ENCODE measurements around the gene BMPR1B.
A peak's percentile ranks its signal among the peaks of the same experiment; 100 is the strongest.

The BMPR1B gene

GRCh38 chr4:94757192-94758140, at the start of gene BMPR1B:
Gene BMPR1B, plus strand, starts transcription at chr4:94757955. Its CDS starts 346,470 bp downstream, at chr4:95104425.
- DNase-seq, result peak in 25 of 58 donors; percentile 2 to 42 (median 7)

GRCh38 chr4:94711635-94712034, 46.1 kb upstream of the BMPR1B start:
- DNase-seq, result no peak

GRCh38 chr4:94714365-94715160, 43.2 kb upstream of the BMPR1B start:
- DNase-seq, result no peak

- no peak for DNase-seq
Observed at GRCh38 chr4:94715726-94716125, 42.0 kb upstream of the BMPR1B start.

GRCh38 chr4:94721310-94721709, 36.4 kb upstream of the BMPR1B start:
- no peak for DNase-seq

- no peak for DNase-seq
Observed at GRCh38 chr4:94722270-94722669, 35.5 kb upstream of the BMPR1B start.

- DNase-seq, result no peak
Observed at GRCh38 chr4:94722748-94723147, 35.0 kb upstream of the BMPR1B start.

- DNase-seq, result no peak
Observed at GRCh38 chr4:94724016-94724790, 33.6 kb upstream of the BMPR1B start.

GRCh38 chr4:94726524-94727123, 31.1 kb upstream of the BMPR1B start:
- no peak for DNase-seq

GRCh38 chr4:94728056-94728766, 29.5 kb upstream of the BMPR1B start:
- DNase-seq, result no peak

- no peak for DNase-seq
Observed at GRCh38 chr4:94732358-94732698, 25.4 kb upstream of the BMPR1B start.

GRCh38 chr4:94739741-94740140, 18.0 kb upstream of the BMPR1B start:
- no peak for DNase-seq

GRCh38 chr4:94741304-94741703, 16.5 kb upstream of the BMPR1B start:
- no peak for DNase-seq

- DNase-seq, result no peak
Observed at GRCh38 chr4:94743838-94744237, 13.9 kb upstream of the BMPR1B start.

GRCh38 chr4:94744850-94745249, 12.9 kb upstream of the BMPR1B start:
- DNase-seq, result no peak

GRCh38 chr4:94746746-94747145, 11.0 kb upstream of the BMPR1B start:
- DNase-seq, result no peak

GRCh38 chr4:94758141-94758699, 465 bp downstream of the BMPR1B start:
- peak in 25 of 58 donors; percentile 3 to 40 (median 12) for DNase-seq

GRCh38 chr4:94758700-94759399, 1.1 kb downstream of the BMPR1B start:
- DNase-seq, result peak in 12 of 58 donors; percentile 1 to 35 (median 10)

GRCh38 chr4:94759767-94760211, 2.0 kb downstream of the BMPR1B start:
- DNase-seq, result no peak
